ENCODE data around the gene GRK5. TPM values are rescaled to one million over a fixed set of nuclear protein-coding genes. Genes with fewer than 3 reads are reported as not detected.
"Not testable (repeated sequence)": the region's sequence is repeated elsewhere in the genome, so short reads cannot be mapped to it uniquely, and the experiment has no call there.

GRK5 gene
- total RNA-seq, 1 experiment from 2014 or later, result 4.6 TPM

DNA sequence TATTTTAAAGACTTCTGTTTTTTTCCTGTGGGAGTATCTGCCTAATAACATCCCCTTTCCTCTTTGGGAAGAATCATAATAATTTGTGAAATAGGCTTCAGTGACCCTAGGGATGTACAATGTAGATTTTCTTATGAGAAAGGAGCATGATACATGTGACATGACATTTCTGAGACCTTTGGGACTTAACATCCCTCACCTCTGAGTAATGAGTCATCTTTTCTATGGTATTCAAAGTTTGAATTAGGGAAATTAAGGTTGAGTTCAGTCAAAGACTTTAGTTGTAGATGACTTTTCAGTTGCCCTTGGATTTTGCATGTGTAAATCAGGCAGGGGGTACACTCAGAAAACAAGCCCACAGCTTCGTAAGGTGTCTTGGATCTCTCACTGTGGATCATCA lies 14.3 kb downstream of the GRK5 start:
- no peak for DNase-seq (ENCODE audit: low spot score)

DNA sequence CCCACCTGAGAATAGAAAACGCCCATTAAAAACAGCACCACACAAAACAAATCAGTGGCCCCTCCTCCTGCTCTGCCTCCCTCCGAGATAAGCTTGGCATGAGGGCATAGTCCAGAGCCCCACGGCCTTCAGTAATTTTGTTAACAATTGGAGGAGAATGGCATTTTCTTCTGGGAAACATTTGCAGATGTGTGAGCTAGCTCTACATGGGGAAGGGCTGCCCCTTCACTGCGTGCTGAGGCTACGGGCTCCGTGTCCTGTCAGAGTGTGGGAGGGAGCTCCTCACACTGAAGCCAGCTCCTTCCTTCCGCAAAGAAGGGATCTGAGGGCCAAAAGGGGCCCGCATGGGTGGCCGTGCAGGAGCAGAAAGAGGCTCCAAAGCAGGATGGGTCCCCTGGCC lies 15.2 kb downstream of the GRK5 start:
- DNase-seq (ENCODE audit: low spot score), result no peak

DNA sequence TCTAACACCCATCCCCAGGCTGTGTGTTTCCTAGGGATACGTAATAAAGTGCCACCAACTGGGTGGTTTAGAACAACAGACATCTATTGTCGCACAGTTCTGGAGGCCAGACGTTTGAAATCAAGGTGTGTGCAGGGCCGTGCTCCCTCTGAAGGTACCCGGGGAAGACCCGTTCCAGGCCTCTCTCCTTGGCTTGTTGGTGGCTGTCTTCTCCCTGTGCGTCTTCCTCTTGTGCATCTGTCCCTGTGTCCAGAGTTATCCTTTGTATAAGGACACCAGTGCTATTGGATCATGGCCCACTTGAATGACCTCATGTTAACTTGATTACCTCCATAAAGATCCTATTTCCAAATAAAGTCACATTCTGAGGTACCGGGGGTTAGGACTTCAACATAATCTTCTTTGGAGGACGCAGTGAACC lies 15.6 kb downstream of the GRK5 start:
- no peak for DNase-seq (ENCODE audit: low spot score)

DNA sequence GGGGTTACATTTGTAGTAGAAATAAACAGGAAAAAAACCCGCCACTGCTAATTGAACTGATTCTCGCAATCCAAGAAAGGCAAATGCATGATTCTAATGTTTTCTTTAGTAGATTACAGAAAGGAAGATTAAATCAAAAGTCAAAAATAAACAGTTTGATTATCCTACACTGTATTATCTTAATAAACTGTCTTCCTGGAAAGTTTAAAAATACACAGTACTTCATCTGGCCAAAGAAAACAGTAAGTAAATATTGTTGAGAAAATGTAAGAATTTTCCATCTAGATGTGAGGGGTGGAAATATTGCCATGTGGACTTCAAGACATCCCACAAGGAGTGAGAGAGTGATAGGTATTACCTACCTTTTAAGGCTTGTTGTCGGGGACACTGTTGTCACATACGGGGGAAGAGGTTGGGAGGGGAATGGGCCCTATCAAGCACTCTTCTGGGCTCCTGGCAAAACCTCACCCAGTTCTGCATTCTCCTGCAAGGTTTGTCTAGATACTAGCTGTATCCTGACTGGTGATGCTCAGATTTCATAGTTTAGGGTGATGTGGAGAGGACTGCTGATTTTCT lies 17.8 kb downstream of the GRK5 start:
- no peak for DNase-seq (ENCODE audit: low spot score)

DNA sequence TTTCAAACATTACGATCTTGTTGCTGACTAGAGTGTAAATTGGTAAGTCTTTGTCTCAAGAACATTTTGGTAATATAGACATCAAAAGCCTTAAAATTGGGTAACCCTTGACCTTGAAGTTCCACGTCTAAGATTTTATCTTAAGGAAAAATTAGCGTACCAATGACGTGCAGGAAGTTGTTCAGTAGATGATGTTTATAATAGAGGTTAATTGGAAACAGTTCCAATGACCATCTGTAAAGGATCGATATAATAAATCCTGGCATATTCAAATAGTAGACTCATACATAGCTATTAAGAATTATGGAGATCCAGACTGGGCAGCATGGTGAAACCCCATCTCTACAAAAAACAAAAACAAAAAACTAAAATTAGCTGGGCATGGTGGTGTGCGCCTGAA lies 20.5 kb downstream of the GRK5 start:
- DNase-seq (ENCODE audit: low spot score), result no peak

DNA sequence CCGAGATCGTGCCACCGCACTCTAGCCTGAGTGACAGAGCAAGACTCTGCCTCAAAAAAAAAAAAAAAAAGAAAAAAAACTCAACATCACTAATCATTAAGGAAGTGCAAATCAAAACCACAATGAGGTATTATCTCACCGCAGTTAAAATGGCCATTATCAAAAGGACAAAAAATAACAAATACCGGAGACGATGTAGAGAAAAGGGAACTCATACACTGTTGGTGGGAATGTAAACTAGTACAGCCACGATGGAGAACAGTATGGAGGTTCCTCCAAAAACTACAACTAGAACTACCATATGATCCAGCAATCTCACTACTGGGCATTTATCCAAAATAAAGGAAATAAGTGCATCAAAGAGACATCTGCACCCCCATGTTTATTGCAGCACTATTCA lies 24.3 kb downstream of the GRK5 start:
- DNase-seq (ENCODE audit: low spot score), result no peak

DNA sequence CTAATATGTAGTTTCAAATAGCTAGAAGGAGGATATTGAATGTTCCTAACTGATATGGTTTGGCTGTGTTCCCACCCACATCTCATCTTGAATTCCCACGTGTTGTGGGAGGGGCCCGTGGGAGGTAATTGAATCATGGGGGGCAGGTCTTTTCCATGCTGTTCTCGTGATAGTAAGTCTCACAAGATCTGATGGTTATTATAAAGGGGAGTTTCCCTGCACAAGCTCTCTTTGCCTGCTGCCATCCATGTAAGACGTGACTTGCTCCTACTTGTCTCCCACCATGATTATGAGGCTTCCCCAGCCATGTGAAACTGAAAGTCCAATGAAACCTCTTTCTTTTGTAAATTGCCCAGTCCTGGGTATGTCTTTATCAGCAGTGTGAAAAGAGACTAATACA lies 25.1 kb downstream of the GRK5 start:
- DNase-seq (ENCODE audit: low spot score), result not testable (repeated sequence)

DNA sequence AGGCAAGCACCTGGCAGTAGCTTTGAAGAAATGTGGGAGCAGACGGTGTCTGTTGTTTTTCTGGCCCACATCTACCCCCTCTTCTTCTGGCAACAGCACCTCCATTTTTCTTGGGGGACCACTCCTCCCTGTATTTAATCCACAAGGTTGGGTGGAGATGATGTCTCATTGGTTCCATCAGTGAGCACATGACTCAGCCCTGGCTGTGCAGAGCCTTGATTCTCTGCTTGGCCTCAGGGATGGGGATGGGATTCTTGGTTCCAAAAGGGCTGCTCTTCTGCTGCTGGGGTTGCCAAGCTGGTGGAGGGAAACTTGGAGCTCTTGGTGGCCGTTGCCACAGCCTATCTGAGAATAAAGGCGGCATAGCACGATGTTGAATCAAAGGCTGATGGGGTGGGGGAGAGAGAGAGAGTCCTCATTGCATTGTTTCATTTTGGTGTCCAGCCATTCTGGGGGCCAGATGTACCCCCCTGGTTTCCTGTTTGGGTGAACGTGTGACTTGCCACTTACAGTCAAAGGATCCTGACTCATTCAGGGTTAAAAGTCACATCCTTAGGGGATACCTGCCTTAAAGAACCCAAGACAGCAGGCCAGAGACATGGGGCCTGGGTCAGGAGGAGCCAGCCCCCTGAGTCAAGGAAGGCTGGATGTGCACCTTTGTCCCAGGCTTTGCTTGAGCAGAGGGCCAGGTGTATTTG lies 25.9 kb downstream of the GRK5 start:
- no peak for DNase-seq (ENCODE audit: low spot score)

DNA sequence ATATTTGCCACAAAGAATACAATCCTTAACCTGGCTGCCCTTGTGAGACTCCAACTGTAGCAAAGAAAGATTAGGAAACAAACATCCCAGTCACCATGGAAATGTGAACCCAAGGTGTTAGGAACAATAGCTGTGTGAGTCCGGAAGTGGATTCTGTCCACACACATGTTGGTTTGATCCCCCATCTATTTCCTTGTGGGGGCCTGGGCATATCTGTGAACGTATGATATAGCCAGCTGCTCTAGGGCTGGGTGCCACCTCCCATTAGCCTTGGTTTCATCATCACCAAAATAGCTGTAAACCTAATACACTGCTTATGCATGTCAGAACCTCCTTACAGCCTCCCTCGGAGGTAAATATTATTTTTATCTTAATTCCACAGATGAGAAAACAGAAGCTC lies 26.4 kb downstream of the GRK5 start:
- DNase-seq (ENCODE audit: low spot score), result no peak

DNA sequence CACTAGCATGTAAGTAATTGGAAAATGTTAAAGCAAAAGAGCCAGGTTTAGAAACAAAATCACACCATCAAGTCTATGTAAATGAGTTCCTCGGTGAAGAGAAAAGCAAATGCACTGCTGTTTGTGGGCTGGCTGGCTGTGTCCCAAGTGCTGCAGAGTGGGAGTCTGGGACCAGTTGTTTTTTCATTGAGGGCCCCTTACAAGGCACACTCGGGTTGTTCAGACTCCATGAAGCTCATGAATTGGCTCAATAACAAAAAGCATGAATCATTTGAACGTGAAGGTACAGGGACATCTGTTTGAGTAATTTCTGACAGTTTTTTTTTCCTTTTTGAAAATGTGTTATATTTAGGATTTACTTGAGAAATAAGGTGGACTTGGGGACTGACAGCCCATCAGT lies 28.0 kb downstream of the GRK5 start:
- no peak for DNase-seq (ENCODE audit: low spot score)

DNA sequence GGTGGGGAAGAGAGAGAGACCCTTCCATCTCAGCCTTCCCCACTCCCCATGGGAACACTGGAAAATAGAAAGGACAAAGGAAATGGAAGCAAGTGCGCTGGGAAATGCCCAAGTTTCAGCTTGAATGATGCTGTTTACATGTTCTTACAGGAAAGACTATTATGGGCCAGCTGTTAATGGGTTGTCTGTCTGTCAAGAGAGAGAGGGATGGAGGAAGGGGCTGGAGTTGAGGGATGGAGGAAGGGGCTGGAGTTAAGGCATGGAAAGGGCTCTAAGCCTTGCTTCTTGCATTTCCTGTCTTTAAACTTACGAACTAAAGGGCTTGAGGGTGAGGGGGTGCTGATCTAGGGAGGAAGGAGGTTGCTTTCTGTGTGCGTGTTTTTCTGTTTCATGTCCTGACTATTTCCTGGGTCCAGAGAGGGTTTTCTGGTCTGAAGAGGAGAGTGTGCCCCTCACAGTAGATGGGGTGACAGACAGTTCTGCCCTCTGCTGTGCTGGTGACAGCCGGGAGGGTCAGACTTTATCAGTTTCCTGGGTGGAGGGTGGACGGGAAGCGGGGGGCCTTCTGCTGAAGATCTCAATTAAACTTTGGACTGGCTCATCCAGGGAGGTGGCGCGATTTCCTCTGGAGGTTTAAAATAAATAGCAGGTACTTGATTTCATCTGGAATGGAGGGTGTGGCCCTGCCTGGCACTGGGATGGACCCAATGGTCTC lies 30.5 kb downstream of the GRK5 start:
- DNase-seq (ENCODE audit: low spot score), result no peak

DNA sequence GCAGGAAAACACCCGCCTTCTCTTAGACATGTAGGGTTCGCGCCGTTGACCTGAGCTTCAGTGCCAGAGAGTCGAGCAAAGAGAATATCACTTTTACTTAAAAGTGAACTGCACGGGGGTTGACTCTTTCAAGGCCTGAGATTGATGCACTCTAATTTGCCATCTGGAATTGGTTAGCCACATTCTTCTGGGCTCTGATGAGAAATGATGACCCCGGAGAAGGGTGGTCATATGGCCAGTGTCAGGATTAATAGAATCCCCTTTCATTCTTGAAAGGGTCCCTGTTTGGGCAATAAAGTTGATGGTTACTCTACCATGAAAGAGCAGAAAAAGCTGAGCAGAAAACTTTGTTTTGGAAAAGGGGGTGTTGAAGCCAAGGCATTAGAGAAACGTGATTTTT lies 31.2 kb downstream of the GRK5 start:
- no peak for DNase-seq (ENCODE audit: low spot score)

DNA sequence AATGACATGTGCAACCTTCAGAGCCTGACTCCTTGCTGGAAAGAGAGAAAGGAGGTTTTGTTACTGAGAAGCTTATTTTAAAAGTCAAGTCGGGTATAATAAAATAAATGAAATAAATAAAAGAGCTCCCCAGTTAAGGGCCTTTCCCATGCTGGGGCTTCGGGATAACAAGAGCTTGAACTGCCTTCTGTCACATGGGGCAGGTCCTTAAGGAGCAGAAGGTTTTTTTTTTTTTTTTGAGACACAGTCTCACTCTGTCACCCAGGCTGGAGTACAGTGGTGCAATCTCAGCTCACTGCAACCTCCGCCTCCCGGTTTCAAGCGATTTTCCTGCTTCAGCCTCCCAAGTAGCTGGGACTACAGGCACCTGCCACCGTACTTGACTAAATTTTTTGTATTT lies 31.6 kb downstream of the GRK5 start:
- DNase-seq (ENCODE audit: low spot score), result not testable (repeated sequence)

DNA sequence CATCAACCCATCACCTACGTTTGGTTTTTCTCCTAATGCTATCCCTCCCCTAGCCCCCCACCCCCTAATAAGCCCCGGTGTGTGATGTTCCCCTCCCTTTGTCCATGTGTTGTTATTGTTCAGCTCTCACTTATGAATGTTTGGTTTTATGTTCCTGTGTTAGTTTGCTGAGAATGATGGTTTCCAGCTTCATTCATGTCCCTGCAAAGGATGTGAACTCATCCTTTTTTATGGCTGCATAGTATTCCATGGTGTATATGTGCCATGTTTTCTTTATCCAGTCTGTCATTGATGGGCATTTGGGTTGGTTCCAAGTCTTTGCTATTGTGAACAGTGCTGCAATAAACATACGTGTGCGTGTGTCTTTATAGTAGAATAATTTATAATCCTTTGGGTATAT lies 32.3 kb downstream of the GRK5 start:
- DNase-seq (ENCODE audit: low spot score), result not testable (repeated sequence)

DNA sequence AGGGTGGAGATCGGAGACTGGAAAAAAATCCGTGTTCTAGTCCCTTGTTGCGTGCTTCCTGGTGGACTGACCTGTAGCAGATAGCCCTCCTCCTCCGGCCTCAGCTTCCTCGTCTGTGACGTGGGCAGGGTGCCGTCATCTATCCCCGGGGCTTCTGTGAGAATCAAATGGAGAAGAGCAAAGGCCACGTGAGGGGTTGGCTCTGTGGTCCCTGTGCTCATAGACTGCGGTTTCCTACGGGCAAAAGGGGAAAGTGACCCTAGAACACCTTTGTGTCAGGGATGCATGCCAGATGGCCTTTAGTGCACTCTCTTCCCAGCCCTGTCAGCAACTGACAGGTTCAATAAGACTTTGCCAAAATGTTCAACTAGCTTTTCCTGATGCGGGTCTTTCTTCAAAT lies 33.7 kb downstream of the GRK5 start:
- no peak for DNase-seq (ENCODE audit: low spot score)

DNA sequence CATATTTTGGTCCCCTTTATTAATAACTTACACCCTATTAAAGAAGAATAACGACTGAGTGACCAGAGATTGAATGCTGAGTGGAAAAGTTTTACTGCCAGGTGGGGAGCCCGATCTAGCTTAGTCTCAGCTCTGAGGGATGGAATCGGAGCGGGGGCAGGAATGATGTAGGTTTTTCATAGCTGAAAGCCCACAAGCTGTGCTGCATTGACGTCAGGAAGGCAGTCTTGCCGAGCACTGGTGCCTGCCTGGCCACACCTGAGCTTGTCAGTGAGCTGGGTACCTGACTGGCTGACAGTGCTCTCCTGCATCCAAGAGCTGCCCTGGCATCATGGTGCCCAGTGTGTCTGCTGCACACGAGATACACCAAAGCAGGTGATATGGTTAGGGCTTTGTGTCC lies 34.8 kb downstream of the GRK5 start:
- DNase-seq (ENCODE audit: low spot score), result no peak

DNA sequence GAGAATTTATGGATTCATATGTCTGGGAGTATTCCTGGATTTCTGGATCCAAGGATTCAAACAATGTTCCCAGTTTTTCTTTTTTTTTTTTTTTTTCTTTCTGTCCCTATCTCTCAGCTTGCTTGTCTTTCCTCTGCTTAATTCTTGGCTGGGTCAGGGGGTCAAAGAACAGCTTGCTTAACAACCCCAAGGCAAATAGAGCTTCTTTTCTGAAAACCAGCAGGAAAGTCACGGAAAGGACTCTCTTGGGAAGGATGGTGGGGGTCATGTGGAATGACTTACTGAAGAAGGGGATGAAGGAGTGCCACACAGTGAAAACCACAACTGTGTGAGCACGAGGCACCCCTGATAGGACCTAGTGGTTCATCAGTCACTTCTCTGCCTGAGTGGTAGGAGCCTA lies 36.1 kb downstream of the GRK5 start:
- DNase-seq (ENCODE audit: low spot score), result no peak

DNA sequence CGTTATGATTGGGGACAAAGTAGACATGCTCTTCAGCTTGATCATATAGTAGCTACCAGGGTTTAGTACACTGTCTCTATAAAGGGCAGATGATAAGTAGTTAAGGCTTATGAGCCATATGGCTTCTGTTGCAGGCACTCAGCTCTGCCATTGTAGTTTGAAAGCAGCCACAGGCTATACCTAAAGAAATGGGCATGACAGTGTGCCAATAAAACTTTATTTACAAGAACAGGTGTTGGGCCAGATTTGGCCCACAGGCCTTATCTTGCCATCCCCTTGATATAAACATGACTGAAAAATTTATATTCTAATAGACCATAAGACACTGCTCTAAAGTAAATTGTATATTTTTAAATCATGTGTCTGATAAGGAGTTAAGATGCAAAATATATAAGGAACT lies 36.6 kb downstream of the GRK5 start:
- DNase-seq (ENCODE audit: low spot score), result no peak

DNA sequence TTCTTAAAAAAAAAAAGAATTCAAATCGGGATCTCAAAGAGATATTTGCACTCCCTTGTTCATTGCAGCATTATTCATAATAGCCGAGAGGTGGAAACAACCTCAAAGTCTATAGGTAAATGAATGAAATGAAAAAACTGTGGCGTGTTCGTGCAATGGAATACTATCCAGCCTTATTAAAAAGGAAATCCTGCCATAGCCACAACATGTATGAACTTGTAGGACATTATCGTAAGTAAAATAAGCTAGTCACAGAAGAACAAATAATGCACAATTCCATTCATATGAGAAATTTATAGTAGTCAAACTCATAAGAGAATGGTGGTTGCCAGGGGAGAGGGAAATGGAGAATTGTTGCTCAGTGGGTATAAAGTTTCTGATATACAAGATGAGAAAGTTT lies 37.9 kb downstream of the GRK5 start:
- DNase-seq (ENCODE audit: low spot score), result no peak

DNA sequence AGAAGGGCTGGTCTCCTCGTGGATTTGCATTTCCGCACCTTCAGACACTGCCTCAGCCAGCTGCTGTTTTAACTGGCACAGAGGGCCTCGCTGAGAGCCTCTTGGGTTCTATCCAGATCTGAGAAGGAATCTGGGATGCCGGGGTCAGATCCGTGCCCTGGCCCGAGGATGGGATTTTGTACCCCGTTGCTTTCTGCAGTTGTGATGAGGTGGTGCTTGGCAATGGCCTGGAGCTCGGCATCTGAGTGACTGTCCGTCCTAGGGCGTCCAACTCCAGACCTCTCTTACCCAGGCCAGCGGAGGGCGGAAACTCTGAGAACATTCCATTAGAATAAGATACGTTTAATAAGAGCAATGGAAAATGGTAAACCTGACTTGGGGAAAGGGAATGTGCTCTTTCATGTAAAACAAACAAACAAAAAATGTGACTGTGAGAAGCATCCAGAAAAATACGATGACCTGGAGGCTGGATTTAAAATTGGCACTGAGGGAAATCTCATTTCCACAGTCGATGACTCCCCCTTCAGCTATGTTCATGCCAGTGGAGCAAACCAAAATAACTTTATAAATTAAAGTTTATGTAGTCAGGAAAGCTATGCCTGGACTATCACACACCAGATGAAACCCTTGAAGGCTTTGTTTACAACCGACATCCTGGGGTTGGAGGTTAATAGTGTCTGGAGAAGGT lies 39.6 kb downstream of the GRK5 start:
- no peak for DNase-seq (ENCODE audit: low spot score)

DNA sequence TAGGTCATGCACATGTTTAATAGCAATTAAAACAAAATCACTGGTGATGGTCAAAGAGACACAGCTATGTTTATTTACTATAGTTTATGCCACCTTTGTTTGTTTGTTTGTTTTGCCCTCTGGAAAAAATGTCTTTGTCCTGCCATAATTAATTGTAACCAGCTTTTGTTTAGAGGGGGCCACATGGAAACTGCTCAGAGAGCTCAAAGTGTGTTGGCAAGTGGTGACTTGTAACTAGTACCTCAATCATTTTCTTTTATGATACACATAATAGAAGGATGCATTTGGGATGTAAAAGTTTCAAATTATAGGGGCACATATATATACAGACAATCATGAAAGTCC lies 40.2 kb downstream of the GRK5 start:
- DNase-seq (ENCODE audit: low spot score), result no peak

DNA sequence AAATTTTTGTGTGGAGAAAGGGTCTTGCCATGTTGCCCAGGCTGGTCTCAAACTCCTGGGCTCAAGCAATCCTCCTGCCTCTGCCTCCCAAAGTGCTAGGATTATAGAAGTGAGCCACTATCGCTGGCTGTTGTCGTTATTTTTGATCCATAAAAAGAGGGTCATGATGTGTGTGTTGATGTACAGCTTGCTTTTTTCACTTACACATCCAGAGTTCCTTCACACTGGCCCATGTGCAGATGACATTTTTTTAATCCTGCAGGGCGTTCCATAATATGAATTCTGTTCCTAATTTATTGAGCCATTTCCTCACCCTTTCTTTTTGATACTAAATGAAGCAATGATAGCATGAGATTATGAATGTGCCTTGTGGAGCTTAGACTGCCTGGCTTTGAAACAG lies 40.8 kb downstream of the GRK5 start:
- DNase-seq (ENCODE audit: low spot score), result no peak

DNA sequence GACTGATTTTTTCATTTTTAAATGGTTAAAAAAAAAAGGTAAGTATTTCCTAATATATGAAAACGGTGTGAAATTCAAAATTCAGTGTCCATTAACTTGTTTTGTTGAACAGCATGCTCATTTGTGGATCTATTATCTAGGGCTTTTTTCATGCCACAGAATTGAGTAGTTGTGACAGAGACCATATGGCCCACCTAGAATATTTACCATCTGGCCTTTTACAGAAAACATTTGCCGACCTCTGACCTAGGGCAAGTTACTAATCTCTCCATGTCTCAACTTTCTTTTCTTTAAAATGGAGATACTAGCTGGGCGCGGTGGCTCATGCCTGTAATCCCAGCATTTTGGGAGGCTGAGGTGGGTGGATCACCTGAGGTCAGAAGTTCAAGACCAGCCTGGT lies 41.3 kb downstream of the GRK5 start:
- no peak for DNase-seq (ENCODE audit: low spot score)

Measured in HT-29 (cell line).